SW480 (cell line): Measurements from ENCODE around the gene LRRC4C.
"Not testable (repeated sequence)": the region's sequence is repeated elsewhere in the genome, so short reads cannot be mapped to it uniquely, and the experiment has no call there.

ENCODE experiments used
- DNase-seq: peaks from one replicate; pipeline ENCODE4 v3.0.0-alpha.2; 2016; ENCODE audit warnings: low spot score

LRRC4C gene

DNA sequence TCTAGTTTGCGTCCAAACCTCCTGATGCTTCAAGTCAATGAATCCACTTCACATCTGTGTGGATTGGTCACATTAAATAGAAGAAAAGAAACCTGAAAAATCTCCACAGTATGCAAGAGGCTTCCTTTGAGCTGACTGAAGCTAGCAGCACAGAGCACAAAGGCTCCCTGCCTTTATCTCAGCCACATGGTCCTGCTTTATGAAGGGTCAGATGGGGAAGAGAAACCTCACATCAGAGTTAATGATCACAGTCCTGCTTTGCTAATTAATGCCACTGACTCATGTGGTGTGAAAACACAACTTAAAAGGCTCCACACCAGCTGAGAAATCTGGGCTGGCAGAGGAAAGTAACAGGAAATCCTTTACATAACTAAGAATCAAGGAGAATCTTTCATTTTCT, 1291.0 kb downstream of the LRRC4C start:
- DNase-seq: peak; percentile 71

DNA sequence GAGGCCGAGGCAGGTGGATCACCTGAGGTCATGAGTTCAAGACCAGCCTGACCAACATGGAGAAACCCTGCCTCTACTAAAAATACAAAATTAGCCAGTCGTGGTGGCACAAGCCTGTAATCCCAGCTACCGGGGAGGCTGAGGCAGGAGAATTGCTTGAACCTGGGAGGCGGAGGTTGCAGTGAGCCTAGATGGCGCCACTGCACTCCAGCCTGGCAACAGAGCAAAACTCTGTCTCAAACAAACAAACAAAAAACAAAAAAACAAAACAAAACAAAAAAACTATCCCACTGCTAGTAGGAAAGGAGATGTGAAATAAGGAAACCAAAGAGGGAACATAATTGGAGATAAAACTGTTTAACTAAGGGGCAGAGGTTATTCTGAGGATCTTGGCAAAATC, 1291.6 kb downstream of the LRRC4C start:
- not testable (repeated sequence) for DNase-seq

DNA sequence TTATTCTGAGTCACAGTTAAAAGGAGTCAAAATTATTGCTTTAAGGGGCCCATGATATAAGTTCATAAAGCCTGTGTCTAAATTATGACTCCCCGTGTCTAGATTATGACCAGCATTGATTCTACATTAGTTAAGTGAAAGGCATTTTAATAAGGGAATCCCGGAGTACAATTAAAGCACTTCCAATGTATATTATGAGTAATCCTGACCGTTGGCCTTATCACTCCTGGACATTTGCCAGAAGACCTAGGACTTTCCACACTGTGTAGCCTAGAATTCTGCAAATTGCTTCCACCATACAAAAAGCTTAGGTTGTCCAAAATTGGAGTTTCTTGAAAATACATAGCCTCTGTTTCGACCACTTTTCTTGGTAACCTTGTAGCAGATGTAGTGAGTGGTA, 1292.6 kb downstream of the LRRC4C start:
- no peak for DNase-seq

DNA sequence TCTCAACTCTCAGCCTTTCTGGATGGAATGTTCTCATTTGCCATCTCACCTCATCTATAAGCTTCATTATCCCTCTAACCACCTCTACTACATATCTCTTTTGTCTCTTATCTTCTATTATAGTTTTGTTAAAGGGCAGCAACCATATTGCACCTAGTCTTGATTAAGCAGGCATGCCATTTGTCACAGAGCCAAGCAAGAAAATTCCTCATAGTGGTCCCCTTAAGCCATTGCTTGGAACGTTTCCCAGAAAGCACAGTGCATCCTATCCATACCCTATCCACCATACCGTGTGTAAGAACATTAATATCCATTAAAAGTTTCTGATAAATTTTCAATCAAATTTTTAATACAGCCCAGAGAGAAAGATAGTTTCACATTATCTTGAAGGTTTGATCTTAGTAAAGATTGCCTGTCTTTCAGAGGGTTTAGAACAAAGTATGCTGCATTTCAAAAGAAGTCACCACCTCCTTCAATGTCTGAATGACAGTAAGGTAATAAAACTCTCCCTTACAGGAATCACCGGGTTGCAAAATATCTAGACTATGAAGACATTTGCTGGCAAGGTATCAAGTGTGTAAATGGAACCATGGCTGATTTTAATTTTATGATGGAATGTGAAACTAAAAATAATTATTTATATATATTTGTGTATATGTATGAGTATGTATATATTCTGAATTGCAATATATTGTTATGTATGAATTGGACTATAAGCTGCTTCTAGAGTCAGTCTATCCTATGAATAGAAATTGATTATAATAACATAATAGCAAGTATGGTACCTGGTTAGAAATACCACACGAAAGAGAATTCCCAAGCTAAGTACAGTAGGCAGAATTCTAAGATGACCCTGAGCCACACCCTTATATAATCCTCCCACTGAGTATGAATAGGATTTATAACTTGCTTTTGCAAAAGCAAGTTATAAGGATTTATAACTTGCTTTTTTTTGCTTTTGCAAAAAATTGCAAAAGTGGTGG, 1296.3 kb downstream of the LRRC4C start:
- peak; percentile 66 for DNase-seq

DNA sequence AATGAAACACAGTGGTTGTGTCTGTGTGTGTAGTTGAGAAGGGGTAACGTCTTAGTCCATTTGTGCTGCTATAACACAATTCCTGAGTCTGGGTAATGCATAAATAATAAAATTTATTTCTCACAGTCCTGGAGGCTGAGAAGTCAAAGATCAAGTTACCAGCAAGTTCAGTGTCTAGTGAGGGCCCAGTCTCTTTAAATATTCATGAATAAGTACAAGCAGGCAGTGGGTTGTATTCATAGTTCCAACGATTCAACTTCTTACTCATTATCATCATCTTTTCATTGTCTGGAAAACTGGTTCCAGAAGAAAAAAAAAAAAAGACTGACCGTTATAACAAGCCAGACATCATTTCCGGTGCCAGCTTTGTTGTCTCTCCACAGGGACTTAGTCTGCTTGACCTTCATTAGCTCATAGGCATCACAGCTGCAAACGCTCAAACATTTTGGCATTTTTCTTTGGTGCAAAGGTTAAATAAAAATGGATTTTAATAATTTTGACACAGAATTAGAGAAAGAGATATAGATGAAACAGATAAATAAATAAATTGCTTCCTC, 1297.5 kb downstream of the LRRC4C start:
- DNase-seq: no peak

DNA sequence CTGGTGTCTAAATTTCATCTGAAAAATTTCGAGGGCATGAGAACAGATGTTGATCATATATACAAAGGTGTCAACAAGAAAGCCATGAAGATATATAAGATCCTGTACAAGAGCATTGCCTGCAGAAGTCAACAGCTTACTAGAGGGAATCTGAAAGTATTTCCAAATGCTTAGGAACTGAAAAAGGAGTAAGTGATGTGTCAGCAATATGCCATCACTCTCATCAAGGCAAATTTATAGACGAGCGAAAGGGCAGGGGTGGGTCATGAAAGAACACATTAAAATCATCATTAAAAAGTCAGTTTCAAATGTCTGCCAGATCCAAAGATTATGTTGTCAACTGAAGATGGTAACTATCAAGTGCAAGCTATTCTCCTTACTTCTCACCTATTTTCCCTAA, 1299.0 kb downstream of the LRRC4C start:
- no peak for DNase-seq

DNA sequence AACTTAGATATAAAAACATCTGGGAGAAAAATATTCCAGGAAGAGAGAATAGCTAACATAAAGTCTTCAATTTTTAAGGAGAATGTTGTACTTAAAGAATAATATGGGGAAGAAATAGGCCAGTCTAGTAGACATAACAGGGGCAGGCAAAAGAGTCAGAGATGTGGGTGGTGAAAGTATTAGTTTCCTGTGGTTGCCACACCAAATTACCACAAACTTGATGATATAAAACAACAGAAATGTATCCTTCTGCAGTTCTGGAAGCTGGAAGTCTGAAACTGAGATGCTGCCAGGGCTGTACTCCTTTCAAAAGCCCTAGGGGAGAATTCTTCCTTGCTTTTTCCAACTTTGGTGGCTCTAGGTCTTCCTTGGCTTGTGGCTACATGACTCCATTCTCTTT, 1309.7 kb downstream of the LRRC4C start:
- no peak for DNase-seq

DNA sequence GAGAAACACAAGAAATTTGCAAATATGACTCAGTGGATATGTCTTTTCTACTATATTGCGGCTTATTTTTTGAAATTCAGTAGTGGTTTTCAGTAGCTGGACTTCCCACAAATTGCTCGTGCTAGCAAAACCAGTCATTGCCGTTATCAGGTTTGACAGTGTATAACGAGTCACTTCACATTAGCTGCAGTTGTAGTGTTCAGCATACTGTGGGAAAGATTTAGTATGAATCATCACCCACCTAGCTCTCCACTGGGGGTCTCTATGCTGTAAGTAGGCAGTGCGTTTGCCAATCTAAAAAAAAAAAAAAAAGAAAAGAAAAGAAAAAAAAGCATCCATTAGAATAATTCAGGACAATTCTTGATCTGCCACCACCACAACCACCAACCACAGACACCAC, 1318.9 kb downstream of the LRRC4C start:
- no peak for DNase-seq

GRCh38 chr11:40139536-40139935, 1319.9 kb downstream of the LRRC4C start:
- DNase-seq: no peak

GRCh38 chr11:40139066-40139465, 1320.4 kb downstream of the LRRC4C start:
- DNase-seq: no peak

GRCh38 chr11:40134820-40135570, 1324.5 kb downstream of the LRRC4C start:
- no peak for DNase-seq

- no peak for DNase-seq
Observed at GRCh38 chr11:40133498-40133897, 1326.0 kb downstream of the LRRC4C start.

- no peak for DNase-seq
Observed at GRCh38 chr11:40132912-40133311, 1326.5 kb downstream of the LRRC4C start.

DNA sequence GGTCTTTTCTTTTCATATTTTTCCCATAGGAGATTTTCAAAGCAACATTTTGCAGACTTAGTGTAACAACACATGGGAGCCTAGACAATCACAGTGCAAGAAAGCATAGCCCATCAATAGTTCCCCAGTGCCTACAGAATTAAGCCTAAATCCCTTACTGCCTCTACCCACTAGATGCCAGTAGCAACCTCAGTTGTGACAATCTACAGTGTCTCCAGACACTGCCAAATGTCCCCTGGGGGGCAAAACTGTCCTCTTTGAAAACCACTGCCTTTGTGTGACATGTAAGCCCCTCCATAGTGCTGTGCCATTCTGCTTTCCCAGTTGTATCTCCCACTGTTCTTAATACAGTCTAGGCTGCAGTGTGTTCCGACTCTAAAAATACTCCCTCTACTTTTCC, 1329.0 kb downstream of the LRRC4C start:
- DNase-seq: peak; percentile 13

- peak; percentile 40 for DNase-seq
Observed at GRCh38 chr11:40129266-40129665, 1330.2 kb downstream of the LRRC4C start.

GRCh38 chr11:40125054-40125453, 1334.4 kb downstream of the LRRC4C start:
- peak; percentile 2 for DNase-seq

DNA sequence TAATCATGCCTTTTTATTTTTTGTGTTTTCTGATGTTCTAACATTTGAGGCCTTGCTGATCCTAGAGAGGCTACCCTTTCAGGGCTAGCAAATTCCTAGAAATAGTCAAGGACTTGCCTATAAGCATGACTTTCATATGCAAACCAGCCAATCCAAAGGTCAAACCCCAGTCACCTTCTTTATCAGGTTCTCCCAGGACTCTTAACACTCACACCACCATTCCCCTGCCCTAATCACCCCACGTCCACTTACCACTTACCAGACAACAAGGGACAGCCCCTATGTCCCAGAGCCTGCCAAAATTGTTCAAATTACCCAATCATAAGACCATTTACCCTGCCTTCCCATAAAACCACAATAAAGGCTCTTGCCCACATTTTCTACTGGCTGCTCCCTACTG, 1339.8 kb downstream of the LRRC4C start:
- DNase-seq: peak; percentile 13

DNA sequence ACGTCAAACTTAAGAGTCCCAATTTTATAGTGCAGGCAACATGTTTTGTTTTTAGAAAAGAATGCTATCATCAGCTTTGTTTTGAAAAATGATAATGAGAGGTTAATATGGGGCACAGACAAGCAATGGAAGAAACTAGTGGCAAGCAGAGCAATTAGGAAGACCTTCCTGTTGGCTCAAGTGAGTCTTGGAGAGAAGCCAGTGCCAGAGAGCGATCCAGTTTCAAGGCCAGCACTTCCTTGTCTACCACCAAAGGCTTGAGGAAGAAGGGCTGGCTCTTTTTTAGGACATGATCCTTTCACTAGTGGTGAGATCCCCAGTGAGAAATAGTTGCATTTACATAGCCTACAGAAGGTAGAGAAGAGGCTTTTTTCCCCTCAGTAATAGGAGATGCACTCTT, 1340.7 kb downstream of the LRRC4C start:
- no peak for DNase-seq

DNA sequence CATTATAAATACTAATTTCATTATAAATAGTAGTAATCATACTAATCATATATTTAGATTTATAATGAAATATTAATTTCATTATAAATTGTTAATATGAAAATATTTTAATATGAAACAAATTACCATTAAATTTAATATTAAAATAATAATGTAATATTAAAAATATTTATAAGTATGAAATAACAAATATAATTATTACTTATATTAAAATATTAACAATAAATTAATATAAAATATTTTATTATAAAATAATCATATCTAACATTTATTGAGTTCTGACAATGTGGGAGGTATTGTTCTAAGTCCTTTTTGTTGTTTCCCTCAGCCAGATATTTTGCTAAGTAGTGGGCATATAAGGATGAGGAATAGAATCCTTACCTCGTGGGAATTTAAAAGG, 1341.4 kb downstream of the LRRC4C start:
- DNase-seq: no peak

GRCh38 chr11:40104941-40105550, 1354.4 kb downstream of the LRRC4C start:
- DNase-seq: no peak

GRCh38 chr11:40100781-40101180, 1358.7 kb downstream of the LRRC4C start:
- no peak for DNase-seq

DNA sequence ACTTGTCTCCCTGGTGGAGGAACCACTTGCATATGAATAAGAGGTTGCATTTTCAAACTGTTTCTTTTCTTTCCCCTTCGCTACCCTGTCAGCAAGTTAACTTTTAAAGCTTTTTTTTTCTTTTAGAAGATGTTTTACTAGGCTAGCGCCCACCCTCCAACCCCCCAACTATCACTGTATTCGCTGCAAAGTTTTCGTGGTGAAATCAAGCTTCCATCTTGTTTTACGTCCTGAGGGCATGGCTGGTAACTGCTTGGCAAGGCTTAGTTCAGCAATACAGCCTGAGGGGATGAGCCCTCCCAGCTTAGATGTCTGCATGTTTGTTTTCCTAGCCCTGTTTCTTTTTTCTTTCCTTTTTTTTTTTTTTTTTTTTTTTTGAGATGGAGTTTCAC, 1359.3 kb downstream of the LRRC4C start:
- no peak for DNase-seq
